HG02884 (cell line): ENCODE measurements around the gene PGPEP1.
"Not testable (repeated sequence)": the region's sequence is repeated elsewhere in the genome, so short reads cannot be mapped to it uniquely, and the experiment has no call there.

ENCODE experiments used
- ATAC-seq: cut with Tn5 transposase; IDR thresholded peaks from one replicate; pipeline ENCODE4 v1.9.1; 2021; ENCODE audit warnings: mild to moderate bottlenecking, moderate library complexity; ENCODE audit not compliant: unreplicated experiment

The PGPEP1 gene

GRCh38 chr19:18363787-18364186 lies 23.4 kb downstream of the PGPEP1 start:
- no peak for ATAC-seq

GRCh38 chr19:18364277-18364825 lies 24.0 kb downstream of the PGPEP1 start:
- ATAC-seq: not testable (repeated sequence)

GRCh38 chr19:18364826-18365528 lies 24.6 kb downstream of the PGPEP1 start:
- no peak for ATAC-seq

DNA sequence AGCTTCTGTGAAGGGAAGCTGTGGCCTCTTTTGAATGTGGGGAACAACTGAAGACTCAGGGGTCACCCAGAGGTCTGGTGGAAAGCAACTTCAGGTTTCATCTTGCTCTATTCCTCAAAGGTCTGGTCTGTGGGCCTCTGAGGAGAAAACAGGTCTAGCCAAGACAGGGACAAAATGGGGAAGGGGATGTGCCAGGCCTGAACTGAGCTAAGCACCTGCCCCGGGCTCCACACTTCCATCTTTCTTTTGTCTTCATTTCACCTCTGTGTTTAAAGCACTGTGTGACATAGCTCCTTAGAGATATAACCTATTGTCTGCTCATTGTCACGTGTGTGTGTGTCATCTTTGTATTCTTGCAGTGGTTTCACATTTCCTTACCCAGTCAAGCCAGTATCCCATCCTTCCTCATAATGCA lies 25.6 kb downstream of the PGPEP1 start:
- ATAC-seq: no peak

DNA sequence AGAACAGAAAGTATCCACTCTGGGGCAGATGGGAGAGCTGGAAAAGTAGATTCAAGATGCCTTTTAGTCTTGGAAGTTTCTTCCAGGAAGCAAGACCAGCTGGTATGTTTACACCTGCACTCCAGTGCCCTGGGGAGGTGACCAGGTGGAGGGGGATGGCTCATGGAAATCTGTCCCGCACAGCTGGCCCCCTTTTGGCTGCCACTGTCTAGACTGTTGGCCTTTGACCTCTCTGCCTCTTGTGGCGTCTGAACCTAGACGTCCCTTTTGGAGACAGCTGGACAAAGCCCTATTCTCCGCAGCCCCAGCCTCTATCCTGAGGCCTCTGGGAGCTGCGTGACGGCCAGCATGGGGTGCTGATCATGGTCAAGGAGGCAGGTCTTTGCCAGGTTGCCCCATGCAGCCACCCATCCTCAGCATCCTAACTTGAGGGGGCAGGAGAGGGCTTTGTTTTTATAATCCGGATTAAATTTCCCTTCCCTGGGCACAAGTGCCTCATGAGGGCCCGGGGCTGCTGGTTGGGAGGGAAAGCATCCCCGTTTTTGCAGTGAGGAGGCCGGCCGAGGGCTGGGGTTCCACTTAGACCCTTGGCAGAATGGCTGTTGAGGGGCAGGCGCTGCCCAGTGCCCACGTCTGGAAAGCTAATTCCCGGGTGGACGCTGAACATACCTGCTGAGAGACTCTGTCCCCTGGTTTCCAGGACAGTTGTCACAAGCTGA lies 28.3 kb downstream of the PGPEP1 start:
- no peak for ATAC-seq

DNA sequence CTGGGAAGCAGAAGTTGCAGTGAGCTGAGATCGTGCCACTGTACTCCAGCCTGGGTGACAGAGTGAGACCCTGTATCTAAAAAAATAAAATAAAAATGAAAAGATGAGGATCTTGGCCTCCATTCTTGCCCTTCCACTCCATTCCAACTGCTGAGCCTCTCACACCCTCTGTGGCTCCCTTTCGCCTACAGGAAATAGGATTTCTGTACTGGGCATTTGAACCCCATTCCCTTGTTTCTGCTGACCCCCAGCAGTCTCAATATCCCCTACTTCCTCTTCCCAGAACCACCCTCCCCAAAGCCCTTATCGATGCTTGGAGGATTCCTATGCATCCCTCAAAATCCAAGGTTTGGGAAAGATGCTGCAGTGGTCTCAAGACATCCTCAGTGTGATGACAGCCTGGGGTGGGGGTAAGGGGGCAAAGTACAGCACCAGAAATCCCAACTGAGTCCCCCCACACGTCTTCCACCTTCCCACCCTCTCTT lies 33.1 kb downstream of the PGPEP1 start:
- ATAC-seq: no peak

- no peak for ATAC-seq
These were observed 33.7 kb downstream of the PGPEP1 start for GRCh38 chr19:18373892-18374629.

- ATAC-seq: no peak
These were observed 36.6 kb downstream of the PGPEP1 start for GRCh38 chr19:18377026-18377425.

DNA sequence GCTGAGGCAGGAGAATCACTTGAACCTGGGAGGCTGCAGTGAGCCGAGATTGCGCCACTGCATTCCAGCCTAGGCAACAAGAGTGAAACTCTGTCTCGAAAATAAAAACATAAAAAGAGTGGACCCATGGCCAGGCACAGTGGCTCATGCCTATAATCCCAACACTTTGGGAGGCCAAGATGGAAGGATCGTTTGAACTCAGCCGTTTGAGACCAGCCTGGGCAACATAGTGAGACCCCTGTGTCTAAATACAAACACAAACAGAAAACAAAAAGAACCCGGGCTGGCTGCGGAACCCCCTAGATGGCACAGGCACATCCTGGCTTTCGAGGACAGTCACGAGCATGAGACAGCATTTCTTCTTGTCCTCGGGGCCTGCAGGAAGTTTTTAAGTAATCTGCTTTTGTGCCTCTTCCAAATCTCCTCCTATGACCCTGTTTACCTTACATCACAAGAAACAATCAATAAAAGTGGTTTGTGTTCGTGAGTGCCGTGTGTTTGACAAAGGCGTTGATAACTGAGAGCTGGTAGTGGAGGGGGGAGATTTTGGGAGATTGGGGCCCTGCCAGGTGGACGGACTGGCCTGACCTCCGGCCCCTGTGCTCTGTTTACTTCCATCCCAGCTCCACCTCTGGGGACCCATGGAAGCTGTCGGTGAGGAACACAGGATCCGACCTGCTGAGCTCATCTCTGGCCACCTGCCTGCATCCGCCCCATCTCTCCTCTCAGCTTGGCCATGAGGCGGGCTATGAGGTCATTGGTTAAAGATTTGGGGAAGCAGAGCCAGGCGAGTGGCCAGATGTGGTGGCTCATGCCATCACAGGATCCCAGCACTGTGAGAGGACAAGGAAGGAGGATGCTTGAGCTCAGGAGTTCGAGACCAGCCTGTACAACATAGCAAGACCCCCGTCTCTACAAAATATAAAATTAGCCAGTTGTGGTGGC lies 39.7 kb downstream of the PGPEP1 start:
- ATAC-seq: no peak

DNA sequence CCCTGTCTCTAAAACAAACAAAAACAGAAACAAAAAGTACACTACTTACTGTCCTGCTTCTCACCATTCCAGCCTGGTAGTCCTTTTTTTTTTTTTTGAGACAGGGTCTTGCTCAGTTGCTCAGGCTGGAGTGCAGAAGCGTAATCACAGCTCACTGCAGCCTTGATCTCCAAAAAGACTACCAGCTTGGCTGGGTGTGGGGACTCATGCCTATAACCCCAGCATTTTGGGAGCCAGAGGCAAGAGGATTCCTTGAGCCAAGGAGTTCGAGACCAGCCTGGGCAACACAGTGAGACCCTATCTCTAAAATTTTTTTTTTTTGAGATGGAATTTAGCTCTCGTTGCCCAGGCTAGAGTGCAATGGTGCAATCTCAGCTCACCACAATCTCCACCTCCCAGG lies 40.4 kb downstream of the PGPEP1 start:
- no peak for ATAC-seq

- not testable (repeated sequence) for ATAC-seq
These were observed 43.2 kb downstream of the PGPEP1 start for GRCh38 chr19:18383622-18384021.

DNA sequence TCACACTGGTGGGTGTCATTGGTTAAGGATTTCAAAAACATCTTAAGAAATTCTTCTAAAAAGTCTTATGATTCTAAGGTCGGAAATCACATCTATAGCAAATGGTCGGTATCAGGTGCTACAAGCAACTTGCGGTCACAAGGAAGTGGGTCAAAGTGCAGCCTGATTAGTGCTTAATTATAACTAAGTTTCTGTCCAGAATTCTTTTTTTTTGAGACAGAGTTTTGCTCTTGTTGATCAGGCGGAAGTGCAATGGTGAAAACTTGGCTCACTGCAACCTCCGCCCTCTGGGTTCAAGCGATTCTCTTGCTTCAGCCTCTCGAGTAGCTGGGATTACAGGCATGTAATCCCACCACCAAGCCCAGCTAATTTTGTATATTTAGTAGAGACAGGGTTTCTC lies 44.4 kb downstream of the PGPEP1 start:
- no peak for ATAC-seq

- ATAC-seq: no peak
These were observed 44.9 kb downstream of the PGPEP1 start for GRCh38 chr19:18385359-18385674.

- no peak for ATAC-seq
These were observed 45.5 kb downstream of the PGPEP1 start, which contains the start of gene GDF15 for GRCh38 chr19:18385675-18386542. GDF15 (plus strand) TSS chr19:18386158; CDS start chr19:18386190, 32 bp downstream.

DNA sequence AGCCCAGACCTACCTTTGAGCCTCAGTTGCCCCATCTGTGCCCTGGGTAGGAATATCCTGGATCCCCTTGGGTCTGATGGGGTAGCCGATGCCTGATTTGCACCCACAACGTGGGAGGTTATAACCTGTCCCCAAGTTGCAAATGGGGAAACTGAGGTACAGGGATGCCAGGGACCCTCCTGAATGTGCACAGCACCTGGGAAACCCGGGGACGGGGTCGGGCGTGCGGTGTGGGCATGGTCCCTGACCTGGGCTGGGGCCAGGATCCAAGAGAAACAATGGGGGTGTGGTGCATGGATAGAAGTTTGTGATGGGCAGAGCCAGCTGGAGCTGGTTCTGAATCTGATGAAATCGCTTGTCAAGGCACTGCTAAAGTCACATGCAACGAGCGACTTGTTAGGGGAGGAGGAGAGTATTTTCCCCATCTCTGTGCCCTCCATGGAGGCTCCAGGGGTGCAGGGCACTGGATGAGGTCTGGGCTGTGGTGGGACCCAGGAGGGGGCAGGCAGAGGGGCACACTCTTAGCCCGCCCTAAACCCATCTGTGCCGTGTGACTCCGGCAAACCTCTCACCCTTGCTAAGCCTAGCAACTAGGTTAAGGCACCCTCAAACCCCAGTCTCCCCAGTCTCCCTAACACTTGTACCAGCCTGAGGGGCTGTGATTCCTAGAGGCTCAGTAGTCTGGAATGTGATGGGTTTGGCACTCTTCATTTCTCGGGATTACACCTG lies 46.3 kb downstream of the PGPEP1 start:
- no peak for ATAC-seq

DNA sequence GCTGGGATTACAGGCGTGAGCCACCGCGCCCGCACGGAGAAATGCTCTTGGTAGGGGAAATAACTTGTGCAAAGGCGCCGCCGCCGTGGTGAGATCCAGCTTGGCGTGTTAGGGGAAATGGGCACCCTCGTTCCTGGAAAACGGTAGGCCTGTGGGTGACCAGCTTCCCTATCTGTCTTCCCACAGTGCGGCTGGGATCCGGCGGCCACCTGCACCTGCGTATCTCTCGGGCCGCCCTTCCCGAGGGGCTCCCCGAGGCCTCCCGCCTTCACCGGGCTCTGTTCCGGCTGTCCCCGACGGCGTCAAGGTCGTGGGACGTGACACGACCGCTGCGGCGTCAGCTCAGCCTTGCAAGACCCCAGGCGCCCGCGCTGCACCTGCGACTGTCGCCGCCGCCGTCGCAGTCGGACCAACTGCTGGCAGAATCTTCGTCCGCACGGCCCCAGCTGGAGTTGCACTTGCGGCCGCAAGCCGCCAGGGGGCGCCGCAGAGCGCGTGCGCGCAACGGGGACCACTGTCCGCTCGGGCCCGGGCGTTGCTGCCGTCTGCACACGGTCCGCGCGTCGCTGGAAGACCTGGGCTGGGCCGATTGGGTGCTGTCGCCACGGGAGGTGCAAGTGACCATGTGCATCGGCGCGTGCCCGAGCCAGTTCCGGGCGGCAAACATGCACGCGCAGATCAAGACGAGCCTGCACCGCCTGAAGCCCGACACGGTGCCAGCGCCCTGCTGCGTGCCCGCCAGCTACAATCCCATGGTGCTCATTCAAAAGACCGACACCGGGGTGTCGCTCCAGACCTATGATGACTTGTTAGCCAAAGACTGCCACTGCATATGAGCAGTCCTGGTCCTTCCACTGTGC lies 47.9 kb downstream of the PGPEP1 start:
- no peak for ATAC-seq

- no peak for ATAC-seq
These were observed 48.7 kb downstream of the PGPEP1 start for GRCh38 chr19:18388960-18389725.
